Retinal pigment epithelial cell (primary cell): Measurements from ENCODE around the gene MICB.

Experiments used
- DNase-seq: peaks from one replicate; pipeline ENCODE4 v3.0.0-alpha.2; 2010; ENCODE audit warnings: low read depth
- H3K4me3 ChIP-seq: 2 replicates; pipeline ENCODE4 v1.5.1; 2011; ENCODE audit warnings: mild to moderate bottlenecking, low read length, control low read depth, moderate library complexity
- CTCF ChIP-seq: conservative IDR thresholded peaks from 2 replicates; pipeline ENCODE4 v1.5.1; 2011; ENCODE audit warnings: low read depth, low read length, control low read depth, inconsistent platforms

MICB gene

GRCh38 chr6:31559606-31559957 lies 61.6 kb downstream of the MICB start:
- DNase-seq = no peak
- no peak for TF ChIP-seq CTCF
- H3K4me3 ChIP-seq = no peak overlapping the region

- no peak for DNase-seq
- H3K4me3 ChIP-seq = no peak overlapping the region
- TF ChIP-seq CTCF = no peak
Observed at GRCh38 chr6:31559958-31560696, 62.2 kb downstream of the MICB start.

- no peak overlapping the region for H3K4me3 ChIP-seq
- DNase-seq = no peak
- no peak for TF ChIP-seq CTCF
Observed at GRCh38 chr6:31560697-31561058, 62.7 kb downstream of the MICB start.
